Uterus (tissue), 2 donors: ENCODE data around the gene AGBL4.

Source experiments
- CTCF ChIP-seq, 4 experiments: fragments of 200-600 bp in 2 of 4; fragments of 450-650 bp in 2 of 4; sonication (generic) in 2 of 4; IDR thresholded peaks; one replicate each; pipeline ENCODE4 v1.5.1; 2016 to 2019; ENCODE audit warnings: antibody characterized with exemption in 4 of 4, mild to moderate bottlenecking in 2 of 4, moderate library complexity in 1 of 4
- POLR2A ChIP-seq, 2 donors: fragments of 450-650 bp; IDR thresholded peaks; one replicate each; pipeline ENCODE4 v1.6.1; 2016; ENCODE audit warnings: antibody characterized with exemption in 2 of 2, mild to moderate bottlenecking in 1 of 2, moderate library complexity in 1 of 2

GRCh38 chr1:49677706-49678105 is 346.0 kb downstream of the AGBL4 start:
- no peak for TF ChIP-seq CTCF (IDR thresholded peaks at IDR 0.05)
- no peak for TF ChIP-seq POLR2A (IDR thresholded peaks at IDR 0.05)
